Suprapubic skin (tissue), 4 donors: ENCODE results near the gene XAB2. TPM values are rescaled to one million over a fixed set of nuclear protein-coding genes. Genes with fewer than 3 reads are reported as not detected.
A peak's percentile ranks its signal among the peaks of the same experiment; 100 is the strongest.

Source experiments
- DNase-seq, 2 donors: peaks; one replicate each; pipeline ENCODE4 v3.0.0-alpha.2; 2019; ENCODE audit warnings: low spot score in 2 of 2
- H3K27ac ChIP-seq: fragments of 200-600 bp; sonication (generic); one replicate; pipeline ENCODE4 v1.5.1; 2019
- H3K27me3 ChIP-seq: fragments of 200-600 bp; sonication (generic); one replicate; pipeline ENCODE4 v1.5.1; 2019
- H3K36me3 ChIP-seq: fragments of 200-600 bp; sonication (generic); one replicate; pipeline ENCODE4 v1.5.1; 2019
- H3K4me1 ChIP-seq: fragments of 200-600 bp; sonication (generic); one replicate; pipeline ENCODE4 v1.5.1; 2019
- H3K4me3 ChIP-seq: fragments of 200-600 bp; sonication (generic); one replicate; pipeline ENCODE4 v1.5.1; 2019; ENCODE audit warnings: mild to moderate bottlenecking
- H3K9me3 ChIP-seq: fragments of 200-600 bp; sonication (generic); one replicate; pipeline ENCODE4 v1.5.1; 2019
- CTCF ChIP-seq, 2 donors: fragments of 200-600 bp in 1 of 2; fragments of 450-650 bp in 1 of 2; sonication (generic) in 1 of 2; IDR thresholded peaks; one replicate each; pipeline ENCODE4 v1.5.1; 2016 to 2019; ENCODE audit warnings: antibody characterized with exemption in 2 of 2, mild to moderate bottlenecking in 1 of 2, moderate library complexity in 1 of 2
- EP300 ChIP-seq: sonication (generic); formaldehyde crosslinking; IDR thresholded peaks from one replicate; pipeline ENCODE4 v1.6.1; 2017; ENCODE audit warnings: antibody characterized with exemption
- POLR2A ChIP-seq, 2 donors: fragments of 450-650 bp; IDR thresholded peaks; one replicate each; pipeline ENCODE4 v1.6.1; 2017; ENCODE audit warnings: antibody characterized with exemption in 2 of 2, mild to moderate bottlenecking in 2 of 2, moderate library complexity in 2 of 2
- POLR2AphosphoS5 ChIP-seq, 3 donors: sonication (generic); formaldehyde crosslinking; IDR thresholded peaks; one replicate each; pipeline ENCODE4 v1.6.1; 2017; ENCODE audit warnings: antibody characterized with exemption in 3 of 3
- WGBS: methylation state at CpG from one replicate; pipeline ENCODE4 v1.1.5; 2018; 5-methylcytosine and 5-hydroxymethylcytosine counted together
- total RNA-seq, 4 donors: library from RNA; depleted of rRNA; stranded (reverse); fragments of >200 nt; gene quantifications; one replicate each; pipeline ENCODE4 v1.1.0, GENCODE V29; 2016

Gene XAB2
- total RNA-seq, 4 donors from 2014 or later: 45.1 to 68.2 (median 55.5) TPM

GRCh38 chr19:7672522-7672921, 43.2 kb upstream of the XAB2 start:
- Histone ChIP-seq H3K27me3 (peaks cover 48% of the 10 kb centered on the region), H3K9me3 (no peaks in the 10 kb centered on the region), H3K4me1 (peaks cover 11% of the 10 kb centered on the region), H3K36me3 (no peaks in the 10 kb centered on the region), H3K27ac (no peak overlapping the region), H3K4me3 (no peak overlapping the region)
- no peak for TF ChIP-seq POLR2AphosphoS5 (IDR thresholded peaks at IDR 0.05)
- no peak for TF ChIP-seq CTCF (IDR thresholded peaks at IDR 0.05)
- no peak for TF ChIP-seq EP300
- no peak for TF ChIP-seq POLR2A (IDR thresholded peaks at IDR 0.05)
- DNase-seq: no peak
- 52% methylated on average over 9 of the region's 9 CpGs for WGBS

GRCh38 chr19:7670790-7671189, 41.4 kb upstream of the XAB2 start:
- H3K9me3 ChIP-seq: no peaks in the 10 kb centered on the region
- peaks cover 44% of the 10 kb centered on the region for H3K27me3 ChIP-seq
- H3K4me3 ChIP-seq: no peak overlapping the region
- TF ChIP-seq EP300 (no peak), POLR2AphosphoS5 (IDR thresholded peaks at IDR 0.05) (no peak), POLR2A (IDR thresholded peaks at IDR 0.05) (no peak), CTCF (IDR thresholded peaks at IDR 0.05) (no peak)
- H3K36me3 ChIP-seq: no peaks in the 10 kb centered on the region
- DNase-seq: no peak
- H3K4me1 ChIP-seq: peaks cover 11% of the 10 kb centered on the region
- no peak overlapping the region for H3K27ac ChIP-seq
- 35% methylated on average over 8 of the region's 9 CpGs for WGBS

GRCh38 chr19:7670150-7670783, 40.9 kb upstream of the XAB2 start:
- TF ChIP-seq POLR2A (IDR thresholded peaks at IDR 0.05) (no peak), EP300 (no peak), CTCF (IDR thresholded peaks at IDR 0.05) (no peak), POLR2AphosphoS5 (IDR thresholded peaks at IDR 0.05) (no peak)
- H3K27me3 ChIP-seq: peaks cover 48% of the 10 kb centered on the region
- peak overlapping the region; percentile 16 for H3K4me3 ChIP-seq
- peaks cover 11% of the 10 kb centered on the region for H3K4me1 ChIP-seq
- H3K36me3 ChIP-seq: no peaks in the 10 kb centered on the region
- no peaks in the 10 kb centered on the region for H3K9me3 ChIP-seq
- WGBS: 3% methylated on average over 11 of the region's 43 CpGs
- no peak overlapping the region for H3K27ac ChIP-seq
- DNase-seq: no peak

- Histone ChIP-seq H3K27ac (no peak overlapping the region), H3K27me3 (peaks cover 48% of the 10 kb centered on the region), H3K4me1 (peaks cover 11% of the 10 kb centered on the region), H3K36me3 (no peaks in the 10 kb centered on the region), H3K9me3 (no peaks in the 10 kb centered on the region), H3K4me3 (no peak overlapping the region)
- no peak for DNase-seq
- TF ChIP-seq EP300 (no peak), POLR2A (IDR thresholded peaks at IDR 0.05) (no peak), POLR2AphosphoS5 (IDR thresholded peaks at IDR 0.05) (no peak), CTCF (IDR thresholded peaks at IDR 0.05) (no peak)
- WGBS: 33% methylated on average over 9 of the region's 9 CpGs
These were observed 40.3 kb upstream of the XAB2 start for GRCh38 chr19:7669641-7670040.

- WGBS: 70% methylated on average over 2 of the region's 9 CpGs
- TF ChIP-seq POLR2A (IDR thresholded peaks at IDR 0.05) (no peak), POLR2AphosphoS5 (IDR thresholded peaks at IDR 0.05) (no peak), EP300 (no peak), CTCF (IDR thresholded peaks at IDR 0.05) (no peak)
- no peak for DNase-seq
These were observed 39.5 kb upstream of the XAB2 start, which contains the start of gene RETN for GRCh38 chr19:7668842-7669241. Gene RETN, plus strand, starts transcription at chr19:7669049. Its CDS starts 278 bp downstream, at chr19:7669327.

More at GRCh38 chr19:7668842-7669241, 39.5 kb upstream of the XAB2 start, which contains the start of gene RETN:
- H3K36me3 ChIP-seq: no peaks in the 10 kb centered on the region
- H3K9me3 ChIP-seq: no peaks in the 10 kb centered on the region
- H3K4me3 ChIP-seq: no peak within 1 kb of the TSS
- no peak within 1 kb of the TSS for H3K27ac ChIP-seq
- peaks cover 7% of the 10 kb centered on the region for H3K4me1 ChIP-seq
- H3K27me3 ChIP-seq: peaks cover 56% of the 10 kb centered on the region
